ENCODE data around the gene ARRDC4.

The ARRDC4 gene

GRCh38 chr15:97941572-97941971 lies 18.9 kb upstream of the ARRDC4 start:
- TF ChIP-seq EZH2phosphoT487 (IDR thresholded peaks at IDR 0.05; ENCODE audit: low read length) (no peak), CTCF (IDR thresholded peaks at IDR 0.05; ENCODE audit: low read length) (no peak), EZH2 (optimal IDR thresholded peaks at IDR 0.05; ENCODE audit: low read depth, low read length) (no peak)
- H2AFZ ChIP-seq (ENCODE audit: low read length) = no peak overlapping the region
- H3K9me3 ChIP-seq (replicated peaks; ENCODE audit: insufficient read depth, low read length) = no peaks in the 10 kb centered on the region
- H3K4me2 ChIP-seq (ENCODE audit: low read depth, low read length) = no peak overlapping the region
- no peak overlapping the region for H3K4me3 ChIP-seq (ENCODE audit: low read length)
- no peaks in the 10 kb centered on the region for H3K79me2 ChIP-seq (ENCODE audit: low read length)
- DNase-seq = no peak
- H3K27ac ChIP-seq (ENCODE audit: low read length) = no peak overlapping the region
- H3K27me3 ChIP-seq (replicated peaks; ENCODE audit: insufficient read depth, low read length) = no peaks in the 10 kb centered on the region
- H3K4me1 ChIP-seq (ENCODE audit: low read length) = no peaks in the 10 kb centered on the region
- H3F3A ChIP-seq (ENCODE audit: insufficient read depth, low read length) = no peaks in the 10 kb centered on the region
- H3K9me2 ChIP-seq (replicated peaks; ENCODE audit: insufficient read depth, low read length) = no peaks in the 10 kb centered on the region
- H3K36me3 ChIP-seq (replicated peaks; ENCODE audit: insufficient read depth, low read length) = no peaks in the 10 kb centered on the region
- no peaks in the 10 kb centered on the region; the same call in 1 of the 2 replicates for H4K20me1 ChIP-seq (ENCODE audit: insufficient read depth, low read length)
- H3K9ac ChIP-seq (ENCODE audit: low read length) = no peak overlapping the region

GRCh38 chr15:97944724-97945123 lies 15.8 kb upstream of the ARRDC4 start:
- H3F3A ChIP-seq (ENCODE audit: insufficient read depth, low read length) = no peaks in the 10 kb centered on the region
- H2AFZ ChIP-seq (ENCODE audit: low read length) = no peak overlapping the region
- H3K4me1 ChIP-seq (ENCODE audit: low read length) = no peaks in the 10 kb centered on the region
- no peak overlapping the region for H3K4me3 ChIP-seq (ENCODE audit: low read length)
- no peaks in the 10 kb centered on the region for H3K79me2 ChIP-seq (ENCODE audit: low read length)
- no peak for DNase-seq
- no peak overlapping the region for H3K27ac ChIP-seq (ENCODE audit: low read length)
- H3K4me2 ChIP-seq (ENCODE audit: low read depth, low read length) = no peak overlapping the region
- no peaks in the 10 kb centered on the region for H3K27me3 ChIP-seq (replicated peaks; ENCODE audit: insufficient read depth, low read length)
- H3K9ac ChIP-seq (ENCODE audit: low read length) = no peak overlapping the region
- no peak for TF ChIP-seq EZH2phosphoT487 (IDR thresholded peaks at IDR 0.05; ENCODE audit: low read length)
- TF ChIP-seq CTCF (IDR thresholded peaks at IDR 0.05; ENCODE audit: low read length) = no peak
- no peak for TF ChIP-seq EZH2 (optimal IDR thresholded peaks at IDR 0.05; ENCODE audit: low read depth, low read length)
- no peaks in the 10 kb centered on the region for H3K36me3 ChIP-seq (replicated peaks; ENCODE audit: insufficient read depth, low read length)
- no peaks in the 10 kb centered on the region for H4K20me1 ChIP-seq (ENCODE audit: insufficient read depth, low read length)
- no peaks in the 10 kb centered on the region for H3K9me3 ChIP-seq (replicated peaks; ENCODE audit: insufficient read depth, low read length)
- no peaks in the 10 kb centered on the region for H3K9me2 ChIP-seq (replicated peaks; ENCODE audit: insufficient read depth, low read length)

GRCh38 chr15:97947465-97948260 lies 12.8 kb upstream of the ARRDC4 start:
- Histone ChIP-seq H3K9ac (ENCODE audit: low read length) (no peak overlapping the region), H2AFZ (ENCODE audit: low read length) (no peak overlapping the region), H3K36me3 (replicated peaks; ENCODE audit: insufficient read depth, low read length) (no peaks in the 10 kb centered on the region), H3K27ac (ENCODE audit: low read length) (no peak overlapping the region), H3K9me3 (replicated peaks; ENCODE audit: insufficient read depth, low read length) (no peaks in the 10 kb centered on the region), H3K79me2 (ENCODE audit: low read length) (no peaks in the 10 kb centered on the region), H3K4me1 (ENCODE audit: low read length) (no peaks in the 10 kb centered on the region), H3K4me2 (ENCODE audit: low read depth, low read length) (no peak overlapping the region), H3F3A (ENCODE audit: insufficient read depth, low read length) (no peaks in the 10 kb centered on the region), H3K27me3 (replicated peaks; ENCODE audit: insufficient read depth, low read length) (no peaks in the 10 kb centered on the region), H3K9me2 (replicated peaks; ENCODE audit: insufficient read depth, low read length) (no peaks in the 10 kb centered on the region), H3K4me3 (ENCODE audit: low read length) (no peak overlapping the region), H4K20me1 (ENCODE audit: insufficient read depth, low read length) (no peaks in the 10 kb centered on the region)
- TF ChIP-seq EZH2phosphoT487 (IDR thresholded peaks at IDR 0.05; ENCODE audit: low read length) (no peak), EZH2 (optimal IDR thresholded peaks at IDR 0.05; ENCODE audit: low read depth, low read length) (no peak), CTCF (IDR thresholded peaks at IDR 0.05; ENCODE audit: low read length) (no peak)
- DNase-seq = no peak
